HG03135 (cell line): ENCODE results near the gene C14orf180.

Experiments used
- ATAC-seq: cut with Tn5 transposase; IDR thresholded peaks from one replicate; pipeline ENCODE4 v1.9.1; 2021; ENCODE audit warnings: mild to moderate bottlenecking, moderate library complexity; ENCODE audit not compliant: unreplicated experiment

C14orf180 gene

GRCh38 chr14:104549536-104550339 lies 29.8 kb upstream of the C14orf180 start:
- no peak for ATAC-seq

GRCh38 chr14:104550340-104550860 lies 29.2 kb upstream of the C14orf180 start:
- ATAC-seq = no peak

- no peak for ATAC-seq
Observed at GRCh38 chr14:104550861-104551728, 28.5 kb upstream of the C14orf180 start.

- no peak for ATAC-seq
Observed at GRCh38 chr14:104551851-104552737, 27.5 kb upstream of the C14orf180 start.

GRCh38 chr14:104552738-104553125 lies 26.8 kb upstream of the C14orf180 start:
- no peak for ATAC-seq

- ATAC-seq = no peak
Observed at GRCh38 chr14:104553166-104554087, 26.1 kb upstream of the C14orf180 start.

- ATAC-seq = no peak
Observed at GRCh38 chr14:104554088-104554607, 25.4 kb upstream of the C14orf180 start.

- ATAC-seq = no peak
Observed at GRCh38 chr14:104554608-104555429, 24.7 kb upstream of the C14orf180 start.

- ATAC-seq = no peak
Observed at GRCh38 chr14:104555430-104556255, 23.9 kb upstream of the C14orf180 start.

- ATAC-seq = no peak
Observed at GRCh38 chr14:104556256-104557021, 23.1 kb upstream of the C14orf180 start.

- ATAC-seq = no peak
Observed at GRCh38 chr14:104557086-104557485, 22.5 kb upstream of the C14orf180 start.

GRCh38 chr14:104557766-104558165 lies 21.8 kb upstream of the C14orf180 start:
- ATAC-seq = no peak

- ATAC-seq = no peak
Observed at GRCh38 chr14:104558231-104559027, 21.1 kb upstream of the C14orf180 start.

GRCh38 chr14:104559028-104559803 lies 20.3 kb upstream of the C14orf180 start:
- ATAC-seq = no peak

GRCh38 chr14:104559804-104560585 lies 19.6 kb upstream of the C14orf180 start:
- ATAC-seq = no peak
